H1 (cell line): ENCODE measurements around the gene RFT1. TPM values are rescaled to one million over a fixed set of nuclear protein-coding genes. Genes with fewer than 3 reads are reported as not detected.

Source experiments
- CEBPB ChIP-seq: IDR thresholded peaks from 2 replicates; pipeline ENCODE4 v1.6.1; 2012; ENCODE audit warnings: low read depth, low read length
- KDM1A ChIP-seq: fragments of 200-600, 300-600 bp; sonication (generic); IDR thresholded peaks from 2 replicates; pipeline ENCODE4 v1.7.1; 2016; ENCODE audit warnings: mild to moderate bottlenecking, low read length, borderline replicate concordance
- KDM5A ChIP-seq: fragments of 200-600 bp; IDR thresholded peaks from 2 replicates; pipeline ENCODE4 v1.7.1; 2012; ENCODE audit warnings: mild to moderate bottlenecking, low read length, inconsistent platforms, mixed read lengths
- MAX ChIP-seq: IDR thresholded peaks from 2 replicates; pipeline ENCODE4 v1.6.1; 2012; ENCODE audit warnings: inconsistent platforms
- RAD21 ChIP-seq, 2 experiments: IDR thresholded peaks in 1 of 2; conservative IDR thresholded peaks in 1 of 2; 2 replicates each; pipeline ENCODE4 v1.6.1; 2011; ENCODE audit warnings: low read depth in 2 of 2, low read length in 2 of 2, improper control_type of control experiment in 1 of 2, inconsistent platforms in 1 of 2, mild to moderate bottlenecking in 1 of 2, moderate library complexity in 1 of 2
- SP1 ChIP-seq: IDR thresholded peaks from 2 replicates; pipeline ENCODE4 v1.6.1; 2011; ENCODE audit warnings: low read depth, low read length
- SP2 ChIP-seq: IDR thresholded peaks from 2 replicates; pipeline ENCODE4 v1.6.1; 2012; ENCODE audit warnings: mild to moderate bottlenecking, low read length, inconsistent platforms
- TAF7 ChIP-seq: optimal IDR thresholded peaks from 2 replicates; pipeline ENCODE3; 2011; ENCODE audit warnings: low read depth, mild to moderate bottlenecking, inconsistent platforms, low read length, moderate library complexity, borderline replicate concordance
- TEAD4 ChIP-seq: IDR thresholded peaks from 2 replicates; pipeline ENCODE4 v1.6.1; 2012; ENCODE audit warnings: low read depth, low read length, inconsistent platforms, mixed read lengths
- polyA plus RNA-seq, 7 experiments: library from polyadenylated mRNA; depleted of rRNA in 3 of 7; stranded (reverse) in 5 of 7; unstranded in 2 of 7; fragments of >200 nt in 5 of 7; fragments of 200-250 nt in 2 of 7; gene quantifications; 1 replicate in 5 of 7; 2 replicates in 1 of 7; 4 replicates in 1 of 7; pipeline versions ENCODE4 v1.2.1 to v1.2.3, GENCODE V29; 2011 to 2013; ENCODE audit warnings: missing spikeins in 2 of 7, mixed read lengths in 2 of 7
- total RNA-seq: library from RNA; stranded (reverse); fragmentation: NEBNext Ultra II Directional; extraction: Animal tissue kit (Norgen Biotek cat#: 25700); gene quantifications from 2 replicates; pipeline ENCODE4 v1.2.1, GENCODE V29; 2021

The RFT1 gene
- total and polyA plus RNA-seq, 2 of the 8 experiments (the other 6 are each of a cell fraction or from before 2014, with no cell fraction given): 27.7 to 42.4 TPM

- TF ChIP-seq TEAD4: no peak
- TF ChIP-seq CEBPB: 0 out of 2 replicates have a peak, but pooled peaks have one; percentile 1
- peak; percentile 93 to 94 for TF ChIP-seq RAD21 (IDR thresholded peaks at IDR 0.05 in 1 of 2, conservative IDR thresholded peaks at IDR 0.05 in 1 of 2; ENCODE audit: low read depth in 2 of 2, low read length in 2 of 2)
- no peak for TF ChIP-seq KDM1A
- peak; percentile 45 for TF ChIP-seq MAX
- TF ChIP-seq SP2: no peak
- TF ChIP-seq TAF7: no peak
- TF ChIP-seq KDM5A: no peak
- TF ChIP-seq SP1: no peak
Observed at GRCh38 chr3:53072653-53073552, 57.3 kb downstream of the RFT1 start (continued).
